Thoracic aorta (tissue), 2 donors: ENCODE results near the gene NDUFA9. TPM values are rescaled to one million over a fixed set of nuclear protein-coding genes. Genes with fewer than 3 reads are reported as not detected.

ENCODE experiments used
- ATAC-seq: fragments of 150-250 bp; one replicate; pipeline ENCODE4 v1.8.0; 2017; ENCODE audit warnings: low read depth; ENCODE audit not compliant: insufficient number of reproducible peaks, low FRiP score
- DNase-seq: peaks from one replicate; pipeline ENCODE4 v3.0.0-alpha.2; 2020; ENCODE audit warnings: low spot score
- H3K27ac ChIP-seq, 2 donors: fragments of 200-600 bp; sonication (generic); 1 replicate in 1 of 2; 2 replicates in 1 of 2; pipeline ENCODE4 v1.5.1; 2016; ENCODE audit warnings: mild to moderate bottlenecking in 2 of 2, moderate library complexity in 2 of 2
- H3K27me3 ChIP-seq: fragments of 200-600 bp; sonication (generic); replicated peaks from 2 replicates; pipeline ENCODE4 v1.6.0; 2016; ENCODE audit warnings: mild to moderate bottlenecking; ENCODE audit not compliant: insufficient read depth
- H3K36me3 ChIP-seq: fragments of 200-600 bp; sonication (generic); one replicate; pipeline ENCODE4 v1.5.1; 2016
- H3K4me1 ChIP-seq, 2 donors: fragments of 200-600 bp; sonication (generic); 1 replicate in 1 of 2; 2 replicates in 1 of 2; pipeline versions ENCODE4 v1.5.1 to v1.6.0; 2016; ENCODE audit warnings: low read depth in 2 of 2, mild to moderate bottlenecking in 1 of 2; ENCODE audit not compliant: control insufficient read depth in 1 of 2
- H3K4me3 ChIP-seq: fragments of 200-600 bp; sonication (generic); 2 replicates; pipeline ENCODE4 v1.5.1; 2016; ENCODE audit warnings: mild to moderate bottlenecking
- H3K9me3 ChIP-seq: fragments of 200-600 bp; sonication (generic); 2 replicates; pipeline ENCODE4 v1.5.1; 2016
- total RNA-seq, 2 donors: library from RNA; depleted of rRNA; stranded (reverse); fragments of >200 nt; gene quantifications; one replicate each; pipeline versions ENCODE4 v1.1.0 to v1.2.3, GENCODE V29; 2016
- TF ChIP-seq, protein P1 (sequence below): fragments of 200-600 bp; sonication (generic); IDR thresholded peaks from one replicate; pipeline ENCODE4 v1.5.1; 2019; ENCODE audit warnings: antibody characterized with exemption

The NDUFA9 gene
- total RNA-seq, 2 donors from 2014 or later = 41.2 to 54.9 TPM

DNA sequence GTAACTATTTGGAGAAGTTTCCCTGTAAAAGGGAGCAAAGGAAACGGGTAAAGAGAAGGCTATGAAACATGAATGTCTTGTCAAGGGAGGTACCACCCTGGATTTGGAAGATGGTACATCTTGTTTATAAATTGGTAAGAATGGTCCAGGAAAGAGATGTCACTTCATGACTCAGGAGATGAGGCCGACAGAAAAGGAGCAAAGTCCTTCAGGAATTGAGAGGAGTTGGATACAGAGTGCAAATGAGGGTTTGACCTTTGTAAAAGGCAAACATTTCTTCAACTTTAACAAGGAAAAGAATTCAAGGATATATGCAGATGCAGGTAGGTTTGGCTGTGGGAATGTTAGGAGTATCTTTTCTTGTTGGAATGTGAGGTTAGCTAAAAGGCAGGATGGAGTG, 30.8 kb downstream of the NDUFA9 start:
- Histone ChIP-seq H3K36me3 (peaks cover 20% of the 10 kb centered on the region), H3K9me3 (no peaks in the 10 kb centered on the region), H3K4me1 (no peaks in the 10 kb centered on the region), H3K4me3 (no peak overlapping the region), H3K27me3 (no peaks in the 10 kb centered on the region), H3K27ac (no peak overlapping the region)
- TF ChIP-seq, protein P1, sequence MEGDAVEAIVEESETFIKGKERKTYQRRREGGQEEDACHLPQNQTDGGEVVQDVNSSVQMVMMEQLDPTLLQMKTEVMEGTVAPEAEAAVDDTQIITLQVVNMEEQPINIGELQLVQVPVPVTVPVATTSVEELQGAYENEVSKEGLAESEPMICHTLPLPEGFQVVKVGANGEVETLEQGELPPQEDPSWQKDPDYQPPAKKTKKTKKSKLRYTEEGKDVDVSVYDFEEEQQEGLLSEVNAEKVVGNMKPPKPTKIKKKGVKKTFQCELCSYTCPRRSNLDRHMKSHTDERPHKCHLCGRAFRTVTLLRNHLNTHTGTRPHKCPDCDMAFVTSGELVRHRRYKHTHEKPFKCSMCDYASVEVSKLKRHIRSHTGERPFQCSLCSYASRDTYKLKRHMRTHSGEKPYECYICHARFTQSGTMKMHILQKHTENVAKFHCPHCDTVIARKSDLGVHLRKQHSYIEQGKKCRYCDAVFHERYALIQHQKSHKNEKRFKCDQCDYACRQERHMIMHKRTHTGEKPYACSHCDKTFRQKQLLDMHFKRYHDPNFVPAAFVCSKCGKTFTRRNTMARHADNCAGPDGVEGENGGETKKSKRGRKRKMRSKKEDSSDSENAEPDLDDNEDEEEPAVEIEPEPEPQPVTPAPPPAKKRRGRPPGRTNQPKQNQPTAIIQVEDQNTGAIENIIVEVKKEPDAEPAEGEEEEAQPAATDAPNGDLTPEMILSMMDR = no peak
- ATAC-seq (no peak), DNase-seq (no peak)

DNA sequence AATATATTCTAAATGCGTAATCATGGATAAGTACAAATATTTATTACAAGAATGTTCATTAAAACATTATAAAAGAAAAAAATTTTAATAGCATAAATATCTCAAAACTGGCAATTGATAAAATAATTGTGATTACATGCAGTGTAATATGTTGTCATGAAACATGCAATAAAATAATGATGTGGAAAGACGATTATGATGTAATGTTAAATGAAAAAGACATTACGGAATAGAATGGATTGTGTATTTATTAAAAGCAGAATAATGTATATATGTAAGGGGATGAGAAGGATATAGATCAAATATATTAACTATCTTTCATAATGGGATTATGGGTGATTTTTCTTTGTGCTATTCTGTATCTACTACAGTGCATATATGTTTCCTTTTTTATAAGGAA, 32.8 kb downstream of the NDUFA9 start:
- TF ChIP-seq, protein P1 = no peak
- H3K27me3 ChIP-seq = no peaks in the 10 kb centered on the region
- peaks cover 34% of the 10 kb centered on the region for H3K36me3 ChIP-seq
- H3K4me3 ChIP-seq = no peak overlapping the region
- H3K9me3 ChIP-seq = no peaks in the 10 kb centered on the region
- DNase-seq (no peak), ATAC-seq (no peak)
- H3K27ac ChIP-seq = no peak overlapping the region
- no peaks in the 10 kb centered on the region for H3K4me1 ChIP-seq

DNA sequence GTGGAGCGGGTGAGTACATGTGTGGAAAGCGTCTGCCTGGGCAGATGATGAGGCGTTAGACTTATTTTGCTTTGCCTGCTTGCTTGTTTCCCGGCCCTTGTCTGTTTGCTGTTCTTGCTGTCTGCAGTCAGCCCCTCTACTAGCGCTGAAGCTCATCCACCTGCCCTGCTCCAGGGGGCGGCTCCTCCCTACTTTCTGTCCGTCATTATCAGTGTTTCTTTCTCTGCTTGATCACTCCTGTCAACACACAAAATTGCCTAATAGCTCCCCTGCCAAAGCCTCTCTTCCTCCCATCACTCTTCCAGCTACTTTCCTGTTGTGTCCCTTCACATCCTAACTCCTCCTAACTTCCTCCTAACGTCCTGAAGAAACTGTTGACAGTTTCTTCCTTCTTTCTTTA, 36.4 kb downstream of the NDUFA9 start:
- no peaks in the 10 kb centered on the region for H3K27me3 ChIP-seq
- ATAC-seq = no peak
- H3K27ac ChIP-seq = no peak overlapping the region
- H3K4me3 ChIP-seq = no peak overlapping the region
- TF ChIP-seq, protein P1 = no peak
- peaks cover 36% of the 10 kb centered on the region for H3K36me3 ChIP-seq
- no peaks in the 10 kb centered on the region for H3K4me1 ChIP-seq
- no peak for DNase-seq
- no peaks in the 10 kb centered on the region for H3K9me3 ChIP-seq

DNA sequence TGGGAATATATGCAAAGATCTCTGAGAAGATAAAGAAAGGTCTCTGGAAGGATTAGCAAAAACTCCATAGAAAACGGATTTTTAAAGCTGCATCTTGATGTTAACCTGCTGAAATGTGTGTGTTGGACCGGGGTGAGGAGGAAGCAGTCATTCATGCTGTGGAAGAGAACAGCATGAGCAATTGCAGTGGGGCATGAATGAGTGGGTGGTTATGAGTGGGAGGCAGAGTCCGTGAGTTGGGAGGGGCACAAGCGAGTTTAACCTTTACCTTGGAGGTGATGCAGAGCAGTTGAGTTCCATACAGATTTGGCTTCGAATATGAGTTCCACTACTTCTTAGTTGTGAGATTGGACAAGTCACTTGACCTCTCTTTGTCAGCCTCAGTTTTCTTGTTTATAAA, 41.8 kb downstream of the NDUFA9 start:
- H3K27ac ChIP-seq = no peak overlapping the region
- no peaks in the 10 kb centered on the region for H3K27me3 ChIP-seq
- no peaks in the 10 kb centered on the region for H3K4me1 ChIP-seq
- DNase-seq (no peak), ATAC-seq (no peak)
- peaks cover 11% of the 10 kb centered on the region for H3K36me3 ChIP-seq
- H3K9me3 ChIP-seq = no peaks in the 10 kb centered on the region
- no peak overlapping the region for H3K4me3 ChIP-seq
- TF ChIP-seq, protein P1 = no peak

Other genes starting within 250 kb of the NDUFA9 start
- gene FGF6, start 203.3 kb upstream of the NDUFA9 start, total RNA-seq = not detected
- gene RAD51AP1, start 110.2 kb upstream of the NDUFA9 start, total RNA-seq = 10 to 100 TPM in 1 of 2 donors, not detected in 1; 10.2 TPM
- 10 to 100 TPM; 30.5 to 38.2 TPM for gene DYRK4, start 86.9 kb upstream of the NDUFA9 start, total RNA-seq
- gene AKAP3, start 63 bp upstream of the NDUFA9 start, total RNA-seq = 1 to 10 TPM; 1.4 to 3.3 TPM
- gene GALNT8, start 71.3 kb downstream of the NDUFA9 start, total RNA-seq = 1 to 10 TPM; 1.9 to 4.5 TPM